Activated naive CD4-positive, alpha-beta T cell treated with anti-CD3 and anti-CD28 coated beads, Interleukin-2, amount 10 ng/mL, durations not matched to agents 7 days and 5 days (primary cell): ENCODE data around the gene DCC.

Source experiments
- CTCF ChIA-PET: fragments of 350-600 bp; sonication (Branson Sonifier 250); formaldehyde crosslinking; loops from one replicate; lab custom pipeline; 2021; ENCODE audit warnings: antibody characterized with exemption; lab: Charles Lee
- DNase-seq: peaks from one replicate; pipeline ENCODE4 v3.0.0-alpha.2; 2020
- H3K27ac Mint-ChIP-seq: one replicate; pipeline ENCODE4 v1.8.0; 2021; ENCODE audit warnings: mild to moderate bottlenecking, moderate library complexity, mixed read lengths
- H3K27me3 Mint-ChIP-seq: one replicate; pipeline ENCODE4 v1.8.0; 2021; ENCODE audit warnings: mild to moderate bottlenecking, mixed read lengths
- H3K36me3 Mint-ChIP-seq: one replicate; pipeline ENCODE4 v1.8.0; 2021; ENCODE audit warnings: mixed read lengths
- H3K4me1 Mint-ChIP-seq: one replicate; pipeline ENCODE4 v1.8.0; 2021; ENCODE audit warnings: mixed read lengths
- H3K4me3 Mint-ChIP-seq: one replicate; pipeline ENCODE4 v1.8.0; 2021; ENCODE audit warnings: mild to moderate bottlenecking, moderate library complexity, mixed read lengths
- H3K9me3 Mint-ChIP-seq: one replicate; pipeline ENCODE4 v1.8.0; 2021; ENCODE audit warnings: mixed read lengths

Gene DCC, protein sequence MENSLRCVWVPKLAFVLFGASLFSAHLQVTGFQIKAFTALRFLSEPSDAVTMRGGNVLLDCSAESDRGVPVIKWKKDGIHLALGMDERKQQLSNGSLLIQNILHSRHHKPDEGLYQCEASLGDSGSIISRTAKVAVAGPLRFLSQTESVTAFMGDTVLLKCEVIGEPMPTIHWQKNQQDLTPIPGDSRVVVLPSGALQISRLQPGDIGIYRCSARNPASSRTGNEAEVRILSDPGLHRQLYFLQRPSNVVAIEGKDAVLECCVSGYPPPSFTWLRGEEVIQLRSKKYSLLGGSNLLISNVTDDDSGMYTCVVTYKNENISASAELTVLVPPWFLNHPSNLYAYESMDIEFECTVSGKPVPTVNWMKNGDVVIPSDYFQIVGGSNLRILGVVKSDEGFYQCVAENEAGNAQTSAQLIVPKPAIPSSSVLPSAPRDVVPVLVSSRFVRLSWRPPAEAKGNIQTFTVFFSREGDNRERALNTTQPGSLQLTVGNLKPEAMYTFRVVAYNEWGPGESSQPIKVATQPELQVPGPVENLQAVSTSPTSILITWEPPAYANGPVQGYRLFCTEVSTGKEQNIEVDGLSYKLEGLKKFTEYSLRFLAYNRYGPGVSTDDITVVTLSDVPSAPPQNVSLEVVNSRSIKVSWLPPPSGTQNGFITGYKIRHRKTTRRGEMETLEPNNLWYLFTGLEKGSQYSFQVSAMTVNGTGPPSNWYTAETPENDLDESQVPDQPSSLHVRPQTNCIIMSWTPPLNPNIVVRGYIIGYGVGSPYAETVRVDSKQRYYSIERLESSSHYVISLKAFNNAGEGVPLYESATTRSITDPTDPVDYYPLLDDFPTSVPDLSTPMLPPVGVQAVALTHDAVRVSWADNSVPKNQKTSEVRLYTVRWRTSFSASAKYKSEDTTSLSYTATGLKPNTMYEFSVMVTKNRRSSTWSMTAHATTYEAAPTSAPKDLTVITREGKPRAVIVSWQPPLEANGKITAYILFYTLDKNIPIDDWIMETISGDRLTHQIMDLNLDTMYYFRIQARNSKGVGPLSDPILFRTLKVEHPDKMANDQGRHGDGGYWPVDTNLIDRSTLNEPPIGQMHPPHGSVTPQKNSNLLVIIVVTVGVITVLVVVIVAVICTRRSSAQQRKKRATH (N-terminal part only)

DNA sequence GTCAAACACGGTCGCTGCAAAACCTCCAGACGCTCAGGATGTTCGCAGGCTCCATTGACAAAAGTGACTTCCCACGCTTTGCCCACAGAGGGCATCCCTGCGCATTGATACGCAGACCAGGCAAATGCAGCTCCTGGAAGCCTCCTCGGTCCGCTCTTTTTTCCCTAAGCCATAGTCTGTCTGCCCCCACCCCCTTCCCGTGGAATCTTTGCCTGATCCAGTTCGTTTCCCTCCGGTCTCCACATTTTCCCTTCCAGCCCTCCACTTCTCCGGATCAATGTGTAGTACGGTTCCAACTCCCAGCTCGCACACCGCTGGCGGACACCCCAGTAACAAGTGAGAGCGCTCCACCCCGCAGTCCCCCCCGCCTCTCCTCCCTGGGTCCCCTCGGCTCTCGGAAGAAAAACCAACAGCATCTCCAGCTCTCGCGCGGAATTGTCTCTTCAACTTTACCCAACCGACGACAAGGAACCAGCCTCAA is at the start of gene DCC:
Gene DCC (plus strand): TSS at position 307 of the 481 bp plus-strand sequence. CDS start 591 bp downstream, outside the sequence.
- H3K27ac Mint-ChIP-seq = no peak within 1 kb of the TSS
- no peaks in the 10 kb centered on the region for H3K27me3 Mint-ChIP-seq
- DNase-seq = no peak
- H3K9me3 Mint-ChIP-seq = no peaks in the 10 kb centered on the region
- no peak within 1 kb of the TSS for H3K4me3 Mint-ChIP-seq
- CTCF ChIA-PET = no interaction called here
- no peaks in the 10 kb centered on the region for H3K4me1 Mint-ChIP-seq
- H3K36me3 Mint-ChIP-seq = no peaks in the 10 kb centered on the region

DNA sequence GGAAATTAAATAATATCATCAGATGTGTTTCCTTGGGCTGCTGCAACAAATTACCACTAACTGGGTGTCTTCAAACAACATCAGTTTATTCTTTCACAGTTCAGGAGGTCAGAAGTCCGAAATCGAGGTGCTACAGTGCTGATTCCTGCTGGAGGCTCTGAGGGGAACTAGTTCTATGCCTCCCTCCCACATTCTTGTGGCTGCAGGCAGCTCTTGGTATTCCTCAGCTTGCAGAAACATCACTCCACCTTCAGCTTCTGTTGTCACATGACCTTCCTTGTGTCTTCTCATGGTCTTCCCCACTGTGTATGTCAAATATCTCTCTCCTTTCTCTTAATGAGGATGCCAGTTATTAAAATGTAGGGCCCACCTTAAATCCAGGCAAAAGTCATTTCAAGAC is 29.3 kb upstream of the DCC start:
- no peak overlapping the region for H3K27ac Mint-ChIP-seq
- H3K27me3 Mint-ChIP-seq = no peaks in the 10 kb centered on the region
- CTCF ChIA-PET = no interaction called here
- H3K4me1 Mint-ChIP-seq = no peaks in the 10 kb centered on the region
- H3K36me3 Mint-ChIP-seq = no peaks in the 10 kb centered on the region
- DNase-seq = no peak
- H3K4me3 Mint-ChIP-seq = no peak overlapping the region
- peaks cover 14% of the 10 kb centered on the region for H3K9me3 Mint-ChIP-seq

DNA sequence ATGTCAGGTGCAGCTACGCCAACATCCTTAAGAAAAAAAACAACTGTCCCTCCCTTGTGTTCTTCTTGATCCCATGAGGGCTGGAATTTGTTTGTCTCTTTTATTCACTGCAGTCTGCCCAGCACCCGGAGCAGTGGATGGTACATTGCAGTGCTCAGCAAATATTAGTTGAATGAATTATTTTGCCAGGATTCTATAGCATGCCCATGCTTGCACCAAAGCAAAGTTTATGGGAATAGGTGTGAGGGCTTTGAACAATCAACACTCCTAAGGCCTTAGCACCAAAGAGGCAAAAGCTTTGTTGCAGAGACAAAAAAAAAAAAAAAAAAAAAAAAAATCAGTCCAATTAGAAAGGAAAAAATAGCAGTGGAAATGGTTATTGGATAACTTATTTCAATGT is 28.7 kb upstream of the DCC start:
- Mint-ChIP-seq H3K36me3 (no peaks in the 10 kb centered on the region), H3K4me1 (no peaks in the 10 kb centered on the region), H3K4me3 (no peak overlapping the region), H3K9me3 (peaks cover 14% of the 10 kb centered on the region), H3K27ac (no peak overlapping the region), H3K27me3 (no peaks in the 10 kb centered on the region)
- DNase-seq = no peak
- CTCF ChIA-PET = no interaction called here

DNA sequence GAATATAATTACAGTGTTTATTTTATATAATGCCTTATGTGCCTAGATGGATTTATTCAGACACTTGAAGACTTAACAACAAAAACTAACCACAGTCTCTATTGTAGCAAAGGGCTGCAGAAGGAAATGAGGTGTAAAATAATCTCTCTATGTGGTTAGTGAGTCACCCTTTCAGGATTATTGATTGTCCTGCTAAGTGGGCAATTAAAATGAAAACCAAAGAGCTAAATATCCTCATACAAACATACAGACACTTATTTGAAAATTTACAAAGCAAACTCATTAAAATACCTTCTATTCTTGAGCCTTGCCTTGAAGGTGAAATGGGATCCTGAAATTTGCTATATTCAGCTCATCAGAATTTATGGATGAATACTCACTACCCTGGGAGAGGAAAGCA is 27.7 kb upstream of the DCC start:
- CTCF ChIA-PET = no interaction called here
- Mint-ChIP-seq H3K36me3 (no peaks in the 10 kb centered on the region), H3K4me3 (no peak overlapping the region), H3K27ac (no peak overlapping the region), H3K27me3 (no peaks in the 10 kb centered on the region), H3K4me1 (no peaks in the 10 kb centered on the region), H3K9me3 (peaks cover 14% of the 10 kb centered on the region)
- DNase-seq = no peak

DNA sequence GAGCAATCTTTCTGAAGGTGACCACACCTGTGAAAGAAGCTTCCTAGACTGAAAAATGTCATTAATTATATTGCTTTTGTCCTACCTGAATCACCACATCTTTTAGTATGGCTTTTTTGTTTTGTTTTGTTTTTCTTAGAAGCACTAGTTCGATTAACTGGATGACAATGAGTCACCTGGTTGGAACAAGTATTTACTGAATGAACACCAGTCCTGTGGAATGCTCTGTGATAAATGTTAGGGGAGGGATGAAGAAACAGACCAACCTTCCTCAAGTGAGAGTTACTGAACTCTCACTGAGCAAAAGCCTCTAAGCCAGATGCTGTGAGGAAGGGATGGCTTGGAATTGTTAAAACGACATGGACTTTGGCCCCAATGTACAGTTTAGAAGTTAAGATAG is 26.8 kb upstream of the DCC start:
- CTCF ChIA-PET = no interaction called here
- H3K4me1 Mint-ChIP-seq = no peaks in the 10 kb centered on the region

DNA sequence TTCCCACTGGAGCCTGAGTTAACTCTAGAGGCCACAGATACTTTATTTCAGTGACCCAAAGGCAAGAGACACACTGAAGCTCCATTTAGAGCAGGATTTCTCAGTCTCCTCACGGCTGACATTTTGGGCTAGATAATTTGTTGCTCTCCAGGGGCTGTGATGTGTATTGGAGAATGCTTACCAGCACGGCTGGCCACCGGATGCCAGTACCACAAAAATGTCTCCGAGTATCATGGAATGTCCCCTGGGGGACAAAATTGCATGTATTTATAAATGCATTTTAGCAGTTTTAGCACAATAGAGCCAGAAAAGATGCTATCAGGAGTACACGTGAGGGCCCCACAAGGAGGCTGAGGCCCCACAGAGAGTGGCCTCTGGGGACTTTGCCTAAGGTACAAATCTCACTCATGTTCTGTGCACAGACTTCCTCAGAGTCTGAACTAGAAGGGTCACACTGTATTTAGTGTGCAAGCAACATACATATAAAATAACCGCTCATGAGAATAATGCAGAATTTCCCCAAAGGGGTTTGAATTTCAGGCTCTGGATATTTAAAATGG is 20.5 kb upstream of the DCC start:
- no peaks in the 10 kb centered on the region for H3K27me3 Mint-ChIP-seq
- no peak overlapping the region for H3K4me3 Mint-ChIP-seq
- H3K4me1 Mint-ChIP-seq = no peaks in the 10 kb centered on the region
- H3K9me3 Mint-ChIP-seq = peaks cover 4% of the 10 kb centered on the region
- H3K36me3 Mint-ChIP-seq = no peaks in the 10 kb centered on the region
- no peak for DNase-seq
- H3K27ac Mint-ChIP-seq = no peak overlapping the region
- CTCF ChIA-PET = no interaction called here

More for the DNA sequence above, 26.8 kb upstream of the DCC start:
- peaks cover 14% of the 10 kb centered on the region for H3K9me3 Mint-ChIP-seq
- no peak overlapping the region for H3K4me3 Mint-ChIP-seq
- no peaks in the 10 kb centered on the region for H3K36me3 Mint-ChIP-seq
- no peaks in the 10 kb centered on the region for H3K27me3 Mint-ChIP-seq
- H3K27ac Mint-ChIP-seq = no peak overlapping the region
- DNase-seq = no peak

DNA sequence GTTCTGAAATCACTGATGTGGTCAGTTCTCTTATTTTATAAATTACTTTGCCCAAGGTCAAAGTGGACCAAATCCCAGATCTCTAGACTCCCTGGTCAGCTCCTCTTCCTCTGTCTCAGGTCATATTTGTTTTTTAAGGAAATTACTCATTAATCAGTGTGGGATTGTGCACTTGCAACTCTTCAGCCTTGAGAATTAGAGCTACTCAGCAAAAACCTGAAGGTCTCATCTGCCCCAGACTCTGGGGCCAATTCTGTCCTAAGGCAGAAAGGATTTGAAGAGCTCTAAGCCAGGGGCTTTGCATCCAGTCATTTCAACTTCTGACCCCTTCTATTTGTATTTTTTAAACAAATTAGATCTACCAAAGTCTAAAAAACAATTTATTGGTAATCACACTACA is 17.7 kb upstream of the DCC start:
- no peaks in the 10 kb centered on the region for H3K9me3 Mint-ChIP-seq
- H3K27me3 Mint-ChIP-seq = no peaks in the 10 kb centered on the region
- no peak overlapping the region for H3K4me3 Mint-ChIP-seq
- no peak overlapping the region for H3K27ac Mint-ChIP-seq
- no peak for DNase-seq
- CTCF ChIA-PET = no interaction called here
- H3K4me1 Mint-ChIP-seq = no peaks in the 10 kb centered on the region
- no peaks in the 10 kb centered on the region for H3K36me3 Mint-ChIP-seq

DNA sequence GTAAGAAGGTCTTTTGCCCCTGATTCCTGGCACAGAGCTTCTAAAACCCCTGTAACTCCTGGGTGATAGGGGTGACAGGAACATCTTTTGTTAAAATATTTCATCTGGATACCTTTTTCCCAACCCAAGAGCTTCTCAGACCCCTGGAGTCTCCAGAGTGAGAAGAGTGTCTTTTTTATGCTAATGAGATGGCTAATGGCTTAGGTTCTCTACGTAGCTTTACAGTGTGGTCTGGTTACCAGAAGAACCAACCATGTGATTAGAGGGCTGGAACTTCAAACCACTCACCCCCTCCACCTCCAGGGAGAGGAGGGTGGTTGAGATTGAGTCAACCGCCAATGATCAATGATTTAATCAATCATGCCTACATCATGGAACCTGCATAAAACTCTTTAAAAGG is 16.2 kb upstream of the DCC start:
- no peaks in the 10 kb centered on the region for H3K36me3 Mint-ChIP-seq
- no peaks in the 10 kb centered on the region for H3K9me3 Mint-ChIP-seq
- no peak overlapping the region for H3K27ac Mint-ChIP-seq
- CTCF ChIA-PET = no interaction called here
- H3K4me3 Mint-ChIP-seq = no peak overlapping the region
- H3K4me1 Mint-ChIP-seq = no peaks in the 10 kb centered on the region
- no peak for DNase-seq
- H3K27me3 Mint-ChIP-seq = no peaks in the 10 kb centered on the region

DNA sequence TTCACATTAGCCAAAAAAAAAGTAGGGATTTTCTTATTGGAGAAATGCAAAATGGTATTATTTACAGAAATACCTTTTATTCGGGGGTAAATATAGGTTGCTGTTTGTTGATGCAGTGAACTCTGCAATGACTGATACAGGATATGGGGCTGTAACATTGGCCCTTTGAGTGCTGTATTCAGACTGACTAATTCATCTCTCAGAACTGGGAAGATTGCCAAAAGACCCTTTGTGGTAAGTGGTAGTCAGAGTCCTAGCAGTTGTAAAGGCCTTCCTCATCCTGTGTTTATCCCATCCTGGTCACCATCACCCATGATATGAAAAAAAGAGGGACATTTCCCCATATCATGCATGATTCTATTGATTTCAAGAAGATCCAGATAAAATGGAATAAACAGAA is 14.0 kb upstream of the DCC start:
- H3K4me1 Mint-ChIP-seq = no peaks in the 10 kb centered on the region
- no peak overlapping the region for H3K27ac Mint-ChIP-seq
- CTCF ChIA-PET = no interaction called here
- no peaks in the 10 kb centered on the region for H3K36me3 Mint-ChIP-seq
- DNase-seq = no peak
- no peak overlapping the region for H3K4me3 Mint-ChIP-seq
- no peaks in the 10 kb centered on the region for H3K27me3 Mint-ChIP-seq
- no peaks in the 10 kb centered on the region for H3K9me3 Mint-ChIP-seq

DNA sequence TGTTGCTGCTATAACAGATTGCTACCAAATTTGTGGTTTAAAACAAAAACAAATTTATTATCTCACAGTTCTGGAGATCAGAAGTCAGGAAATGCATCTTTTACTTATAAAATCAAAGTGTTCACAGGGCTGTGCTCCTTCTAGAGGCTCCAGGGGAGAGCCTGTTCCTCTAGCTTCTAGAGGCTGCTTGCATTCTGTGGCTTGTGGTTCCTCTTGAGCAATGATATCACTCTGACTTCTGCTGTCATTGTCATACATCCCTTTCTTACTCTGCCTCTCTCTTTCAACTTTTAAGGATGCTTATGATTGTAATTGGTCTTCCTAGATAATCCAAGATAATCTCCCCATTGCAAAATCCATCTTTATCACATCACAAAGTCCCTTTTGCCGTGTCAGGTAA is 6.1 kb upstream of the DCC start:
- Mint-ChIP-seq H3K4me1 (no peaks in the 10 kb centered on the region), H3K27ac (no peak overlapping the region), H3K4me3 (no peak overlapping the region), H3K36me3 (no peaks in the 10 kb centered on the region), H3K27me3 (no peaks in the 10 kb centered on the region), H3K9me3 (no peaks in the 10 kb centered on the region)
- CTCF ChIA-PET = no interaction called here
- no peak for DNase-seq

DNA sequence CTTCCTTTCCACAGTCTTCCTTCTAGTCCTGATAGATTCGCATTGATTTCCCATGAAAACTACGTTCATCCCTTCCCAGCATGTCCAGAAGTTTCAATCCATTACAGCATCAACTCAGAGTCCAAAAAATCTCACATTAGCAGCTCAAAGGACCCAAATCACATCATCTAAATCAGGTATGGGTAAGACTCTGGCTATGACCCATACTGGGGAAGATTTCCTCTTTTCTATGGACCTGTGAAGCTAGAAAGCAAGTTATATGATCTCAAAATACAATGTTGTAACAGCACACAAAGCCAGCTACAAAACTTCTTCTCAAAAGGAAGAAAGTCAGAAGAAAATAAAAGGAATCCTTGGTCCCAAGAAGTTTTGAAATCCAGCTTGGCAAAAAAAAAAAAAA is 5.7 kb upstream of the DCC start:
- CTCF ChIA-PET = interaction anchor here (0.6 kb wide), 1 partner anchor 271 kb away, joined by 3 read pairs; no protein-coding TSS in a partner anchor
- Mint-ChIP-seq H3K9me3 (no peaks in the 10 kb centered on the region), H3K27me3 (no peaks in the 10 kb centered on the region), H3K27ac (no peak overlapping the region), H3K4me3 (no peak overlapping the region), H3K36me3 (no peaks in the 10 kb centered on the region), H3K4me1 (no peaks in the 10 kb centered on the region)
- no peak for DNase-seq

DNA sequence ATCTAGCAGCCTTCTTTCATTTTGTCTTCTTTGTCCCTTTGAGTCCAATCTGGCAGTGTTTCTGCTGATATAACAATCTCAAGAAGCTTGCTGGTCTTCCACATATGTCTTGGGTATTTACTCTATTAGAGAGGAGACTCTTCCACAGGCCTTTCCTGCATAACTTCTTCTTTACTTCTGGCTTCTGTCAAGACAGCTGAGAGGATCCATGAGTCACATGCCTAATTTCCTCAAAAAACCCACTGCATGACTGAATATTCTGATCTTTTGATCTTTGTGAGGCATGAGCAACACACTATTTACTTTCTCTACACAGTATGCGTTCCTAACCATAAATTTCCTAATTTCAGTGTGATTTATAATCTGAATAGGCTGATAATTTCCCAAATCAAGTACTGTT is 5.1 kb upstream of the DCC start:
- H3K9me3 Mint-ChIP-seq = no peaks in the 10 kb centered on the region
- CTCF ChIA-PET = interaction anchor here (0.6 kb wide), 1 partner anchor 270 kb away, joined by 3 read pairs; no protein-coding TSS in a partner anchor
- no peaks in the 10 kb centered on the region for H3K27me3 Mint-ChIP-seq
- no peak overlapping the region for H3K4me3 Mint-ChIP-seq
- DNase-seq = no peak
- no peaks in the 10 kb centered on the region for H3K36me3 Mint-ChIP-seq
- no peaks in the 10 kb centered on the region for H3K4me1 Mint-ChIP-seq
- H3K27ac Mint-ChIP-seq = no peak overlapping the region

DNA sequence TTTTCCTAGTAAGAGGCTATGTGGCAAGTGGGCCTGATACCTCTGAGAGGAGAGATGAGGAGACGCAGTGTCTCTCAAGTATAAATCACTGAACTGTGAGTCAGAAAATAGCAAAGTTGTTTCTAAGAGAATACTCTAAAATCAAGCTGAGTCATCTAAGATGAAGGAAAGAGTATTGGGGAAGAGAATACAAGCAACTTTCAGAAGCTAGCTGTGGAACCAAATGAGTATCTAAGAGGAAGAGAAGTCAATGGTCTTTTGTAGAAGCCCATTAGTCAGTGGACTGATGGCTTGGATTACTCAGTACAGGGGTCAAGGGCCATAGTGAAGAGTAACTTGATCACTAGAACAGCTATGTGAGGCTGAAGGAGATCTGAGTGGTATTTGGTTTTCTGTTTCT is 2.7 kb upstream of the DCC start:
- no peaks in the 10 kb centered on the region for H3K9me3 Mint-ChIP-seq
- CTCF ChIA-PET = no interaction called here
- no peaks in the 10 kb centered on the region for H3K36me3 Mint-ChIP-seq
- no peak overlapping the region for H3K4me3 Mint-ChIP-seq
- DNase-seq = no peak
- no peaks in the 10 kb centered on the region for H3K4me1 Mint-ChIP-seq
- no peaks in the 10 kb centered on the region for H3K27me3 Mint-ChIP-seq
- no peak overlapping the region for H3K27ac Mint-ChIP-seq
